ENCODE data around the gene MTMR1.

- TF ChIP-seq EZH2 (IDR thresholded peaks at IDR 0.05) (no peak), POLR2AphosphoS5 (IDR thresholded peaks at IDR 0.05; ENCODE audit: borderline replicate concordance, low read depth, low read length) (no peak)
Measured at GRCh38 chrX:150676221-150676620, 17.0 kb upstream of the MTMR1 start.
